Neural cell (in vitro differentiated cells): ENCODE measurements around the gene CYGB.

ENCODE experiments used
- CTCF ChIP-seq: fragments of 450-650 bp; IDR thresholded peaks from 2 replicates; pipeline ENCODE4 v1.5.1; 2014; ENCODE audit warnings: antibody characterized with exemption, mild to moderate bottlenecking, moderate library complexity; ENCODE audit not compliant: poor library complexity, severe bottlenecking
- POLR2AphosphoS5 ChIP-seq: IDR thresholded peaks from 2 replicates; pipeline ENCODE4 v1.6.1; 2012

- TF ChIP-seq POLR2AphosphoS5 = no peak
- TF ChIP-seq CTCF = no peak
Observed at GRCh38 chr17:76510831-76511244, 26.7 kb downstream of the CYGB start.
